Stimulated activated CD8-positive, alpha-beta memory T cell treated with anti-CD3 and anti-CD28 coated beads, Interleukin-4, amount 100 ng/mL, for 4 hours (primary cell): ENCODE results near the gene C16orf78.

Source experiments
- DNase-seq, 2 donors: peaks; one replicate each; pipeline ENCODE4 v3.0.0-alpha.2; 2020; ENCODE audit warnings: low read depth in 2 of 2, low spot score in 1 of 2

Gene C16orf78

GRCh38 chr16:49382916-49383315 lies 9.3 kb downstream of the C16orf78 start:
- DNase-seq, result no peak

DNA sequence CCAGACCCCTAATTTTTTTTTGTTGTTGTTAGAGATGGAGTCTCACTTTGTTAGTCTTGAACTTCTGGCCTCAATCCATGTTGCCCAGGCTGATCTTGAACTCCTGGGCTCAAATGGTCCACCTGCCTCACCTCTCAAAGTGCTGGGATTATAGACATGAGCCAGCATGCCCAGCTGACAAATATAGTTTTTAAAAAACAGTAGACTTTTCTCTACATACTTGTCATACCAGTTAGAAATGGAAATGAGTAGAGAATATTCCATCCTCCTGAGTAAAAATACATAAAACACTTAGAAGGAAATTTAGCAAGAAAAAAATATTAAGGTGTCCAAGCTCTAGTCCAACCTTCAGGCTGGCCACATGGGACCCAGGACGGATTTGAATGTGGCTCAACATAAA lies 21.4 kb downstream of the C16orf78 start:
- DNase-seq, result no peak

- DNase-seq, result no peak
Measured at GRCh38 chr16:49396206-49396720, 22.7 kb downstream of the C16orf78 start.

- no peak for DNase-seq
Measured at GRCh38 chr16:49398761-49399160, 25.2 kb downstream of the C16orf78 start.

DNA sequence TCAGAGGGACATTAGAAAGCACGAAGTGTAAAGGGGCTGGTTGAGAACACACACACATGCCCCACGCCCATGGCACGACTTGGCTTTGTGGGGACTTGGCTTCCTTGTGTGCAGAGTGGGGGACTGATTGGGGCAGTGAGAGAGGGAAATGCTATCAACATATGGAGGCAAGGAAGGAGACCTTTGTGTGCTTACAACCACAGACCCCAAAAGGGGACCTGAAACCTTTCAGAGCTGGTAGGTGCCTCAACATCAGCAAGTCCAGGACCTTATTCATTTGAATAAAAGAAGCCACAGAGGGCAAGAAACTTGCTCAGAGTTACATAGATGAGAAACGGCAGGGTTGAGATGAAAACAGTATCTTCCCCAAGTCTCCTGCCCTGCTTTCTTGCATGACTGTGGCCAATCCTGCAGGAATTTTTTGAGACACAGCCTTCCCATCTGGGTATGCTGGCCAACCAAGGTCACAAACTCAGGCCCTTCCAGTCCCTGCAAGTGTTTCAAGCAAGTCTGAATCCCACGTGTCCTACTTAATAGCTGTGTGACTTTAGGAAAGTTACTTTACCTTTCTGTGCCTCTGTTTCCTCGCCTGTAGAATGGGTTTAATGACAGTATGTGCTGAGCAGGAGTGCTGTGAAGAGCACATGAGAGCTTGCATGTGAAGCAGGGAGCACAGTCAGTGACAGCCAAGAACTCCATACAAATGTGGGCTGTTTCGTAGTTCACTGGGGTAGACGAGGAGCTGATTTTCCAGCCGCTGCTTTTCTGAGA lies 26.2 kb downstream of the C16orf78 start:
- DNase-seq, result no peak

GRCh38 chr16:49400611-49401010 lies 27.0 kb downstream of the C16orf78 start:
- DNase-seq, result no peak

DNA sequence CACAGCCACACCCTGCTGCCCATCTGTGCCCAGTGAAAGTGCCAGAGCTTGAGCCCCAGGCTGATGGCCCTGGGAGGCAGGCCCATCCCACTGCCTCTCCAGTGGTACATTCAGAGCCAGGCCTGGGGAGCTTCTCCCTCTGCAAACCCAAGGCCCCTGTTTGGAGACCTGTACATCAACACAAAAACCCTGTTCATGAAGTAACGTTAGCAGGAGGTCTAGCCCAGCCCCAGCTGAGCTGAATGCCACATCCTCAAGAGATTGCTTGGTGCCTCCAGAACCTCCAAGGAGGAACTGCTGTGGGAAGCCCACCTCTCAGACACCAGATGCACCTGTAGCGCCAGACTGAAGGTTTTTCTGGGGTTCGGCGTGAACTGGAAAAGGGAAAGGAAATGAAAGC lies 31.5 kb downstream of the C16orf78 start:
- no peak for DNase-seq

GRCh38 chr16:49405530-49405929 lies 31.9 kb downstream of the C16orf78 start:
- DNase-seq, result no peak

DNA sequence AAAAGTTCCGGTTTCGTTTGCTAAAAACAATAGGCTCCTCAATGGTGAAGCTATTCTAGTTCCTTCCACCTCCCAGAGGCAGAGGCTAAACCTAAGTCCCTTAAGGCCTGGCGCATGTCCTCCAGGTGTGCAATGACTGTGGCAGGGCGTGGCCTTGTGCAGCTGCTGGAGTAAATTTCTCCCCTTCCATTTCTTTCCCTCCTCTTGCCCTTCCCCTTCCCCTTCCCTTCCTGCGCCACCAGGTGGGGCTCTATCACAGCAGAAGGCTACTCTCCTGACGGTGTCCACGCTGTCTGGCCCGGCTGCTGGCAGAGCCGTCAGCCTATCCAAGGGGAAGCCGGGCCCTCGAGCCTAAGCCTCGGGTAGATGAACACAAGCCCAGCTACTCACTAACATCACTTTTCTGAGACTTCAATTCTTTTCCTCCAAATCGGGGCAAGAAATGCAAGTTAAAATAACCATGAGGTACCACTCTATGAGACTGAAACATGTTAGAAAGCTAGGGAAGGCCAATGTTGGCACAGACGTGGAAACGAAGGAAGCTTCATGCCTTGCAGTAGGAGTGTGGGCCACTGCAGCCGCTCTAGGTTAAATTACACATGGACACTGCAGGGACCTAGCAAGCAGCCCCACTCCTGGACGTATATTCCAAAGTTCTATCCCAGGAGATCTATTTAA lies 34.4 kb downstream of the C16orf78 start:
- DNase-seq, result peak; percentile 6 to 27

GRCh38 chr16:49409121-49409520 lies 35.5 kb downstream of the C16orf78 start:
- no peak for DNase-seq

DNA sequence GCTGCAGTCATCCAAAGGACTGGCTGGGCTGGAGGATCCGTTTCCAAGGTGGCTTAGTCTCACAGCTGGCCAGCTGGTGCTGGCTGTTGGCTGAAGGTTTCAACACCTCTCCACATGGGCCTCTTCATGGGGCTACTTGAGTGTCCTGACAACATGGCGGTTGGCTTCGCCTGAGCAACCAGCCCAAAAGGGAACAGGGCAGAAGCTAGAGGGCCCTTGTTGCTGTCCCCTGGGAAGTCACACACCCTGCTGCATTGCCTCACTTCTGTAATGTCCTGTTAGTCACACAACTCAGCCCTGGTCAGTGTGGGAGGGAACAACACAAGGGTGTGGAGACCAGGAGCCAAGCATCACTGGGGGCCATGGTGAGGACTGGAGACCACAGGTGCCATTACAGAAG lies 36.6 kb downstream of the C16orf78 start:
- no peak for DNase-seq

DNA sequence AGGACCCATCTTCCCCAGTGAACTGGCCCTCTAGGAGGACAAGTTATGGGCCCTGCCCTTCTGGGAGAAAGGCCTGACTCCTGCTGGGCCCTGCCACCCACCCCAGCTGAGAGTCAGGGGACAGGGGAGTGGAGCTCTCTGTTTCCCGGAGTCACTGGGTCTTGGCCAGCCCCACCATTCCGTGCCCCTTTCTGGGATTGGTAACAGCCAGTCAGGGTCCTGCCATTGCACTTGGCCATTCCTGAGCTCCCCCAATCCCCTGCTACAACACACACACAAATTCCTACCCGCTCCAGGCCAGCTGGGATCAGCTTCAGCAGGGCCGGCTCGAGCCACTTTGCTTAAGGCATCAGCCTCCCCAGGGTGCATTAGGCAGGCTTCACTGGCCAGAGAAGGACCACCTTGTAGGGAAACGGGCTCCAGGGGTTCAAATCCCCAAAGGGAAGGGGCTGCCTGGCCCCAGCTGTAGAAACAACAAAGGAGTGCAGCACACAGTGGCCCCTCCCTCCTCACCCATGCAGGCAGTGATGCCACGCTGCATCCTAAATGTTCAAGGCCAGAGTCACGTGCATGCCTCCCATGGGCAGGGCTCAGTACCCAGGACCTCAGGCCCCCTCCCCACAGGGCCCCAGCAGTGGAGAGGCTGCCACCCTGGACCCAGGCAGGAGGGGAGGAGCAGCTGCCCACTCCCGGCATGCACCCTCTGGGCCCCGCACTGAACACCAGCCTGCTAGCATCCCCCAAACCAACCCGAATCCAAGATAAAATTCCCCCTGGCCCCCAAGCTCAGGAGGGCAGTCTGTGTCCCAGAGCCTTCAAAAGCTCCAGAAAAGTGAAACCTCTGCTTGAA lies 37.7 kb downstream of the C16orf78 start:
- DNase-seq, result no peak

DNA sequence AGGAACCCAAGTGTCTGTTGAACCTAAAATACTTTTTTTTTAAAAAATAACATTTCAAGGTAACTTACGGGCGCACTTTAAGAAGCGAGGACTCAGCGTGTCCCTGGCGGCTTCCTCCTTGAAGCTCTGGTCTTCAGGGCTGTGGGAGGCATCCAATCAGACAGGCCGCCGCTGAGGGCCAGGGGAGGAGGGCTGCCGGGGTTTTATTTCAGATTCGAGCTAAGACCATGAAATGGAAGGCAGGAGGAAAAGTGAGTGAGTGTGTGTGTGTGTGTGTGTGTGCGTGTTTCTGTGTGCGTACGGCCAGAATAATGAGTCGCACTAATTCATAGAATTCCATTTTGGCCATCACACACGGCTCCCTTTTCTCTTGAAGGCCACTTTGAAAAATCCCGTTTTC lies 41.1 kb downstream of the C16orf78 start:
- no peak for DNase-seq

- DNase-seq, result no peak
Measured at GRCh38 chr16:49415083-49415482, 41.5 kb downstream of the C16orf78 start.

GRCh38 chr16:49416001-49416675 lies 42.5 kb downstream of the C16orf78 start:
- DNase-seq, result no peak

- DNase-seq, result no peak
Measured at GRCh38 chr16:49417354-49417753, 43.8 kb downstream of the C16orf78 start.

- no peak for DNase-seq
Measured at GRCh38 chr16:49419006-49419405, 45.4 kb downstream of the C16orf78 start.

DNA sequence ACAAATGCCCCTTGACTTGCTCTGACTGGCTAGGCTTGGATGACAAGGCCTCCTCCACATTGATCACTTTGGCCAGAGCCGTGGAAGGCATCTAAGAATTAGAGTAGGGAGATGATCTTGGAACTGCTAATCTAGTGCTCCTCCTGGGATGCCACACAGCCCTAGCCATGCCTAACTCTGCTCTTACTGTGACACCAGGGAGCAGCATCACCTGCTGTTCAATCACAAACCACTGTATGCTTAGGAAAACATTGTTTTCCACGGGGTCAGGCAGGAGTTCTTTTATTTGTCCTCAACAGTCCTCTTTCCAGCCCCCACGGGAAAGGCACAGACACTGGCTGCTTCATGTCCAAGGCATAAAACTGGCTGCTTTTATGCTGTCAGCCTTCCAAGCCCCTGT lies 46.3 kb downstream of the C16orf78 start:
- DNase-seq, result no peak

GRCh38 chr16:49422896-49423295 lies 49.3 kb downstream of the C16orf78 start:
- DNase-seq, result no peak

DNA sequence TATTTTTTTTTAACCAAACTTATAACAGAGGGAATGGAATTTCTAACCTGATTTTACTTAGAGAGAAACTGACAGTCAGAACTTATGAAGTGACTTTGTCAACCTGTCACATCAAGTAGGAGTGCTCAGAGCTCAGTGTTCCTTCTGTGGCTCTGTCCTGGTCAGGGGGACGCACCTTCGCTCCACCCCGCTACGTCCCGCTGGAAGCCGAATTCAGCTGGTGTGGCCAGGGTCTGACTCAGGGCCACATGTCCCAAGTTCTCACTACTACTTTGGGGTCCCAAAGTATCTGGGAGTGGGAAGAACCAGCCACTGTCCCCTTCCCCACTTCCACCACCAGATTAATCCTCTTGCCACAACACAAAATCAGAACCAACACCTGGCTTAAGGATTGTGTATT lies 51.4 kb downstream of the C16orf78 start:
- DNase-seq, result no peak

- DNase-seq, result no peak
Measured at GRCh38 chr16:49427771-49428170, 54.2 kb downstream of the C16orf78 start.
